WTC11 (cell line): ENCODE measurements around the gene ZNF763. TPM values are rescaled to one million over a fixed set of nuclear protein-coding genes. Genes with fewer than 3 reads are reported as not detected.

Experiments
- ATAC-seq: fragments of 200-7000 bp; cut with Tn5 transposase; 2 replicates; pipeline ENCODE4 v1.10.0; 2021; ENCODE audit warnings: mild to moderate bottlenecking, moderate library complexity
- CTCF ChIA-PET: fragments of 300-600 bp; sonication (Branson Sonifier 250); formaldehyde crosslinking; loops from one replicate; lab custom pipeline; 2021; ENCODE audit warnings: antibody characterized with exemption; lab: Charles Lee
- POLR2A ChIA-PET: fragments of 350-600 bp; sonication (Branson Sonifier 250); formaldehyde crosslinking; loops from one replicate; lab custom pipeline; 2021; ENCODE audit warnings: antibody characterized with exemption; lab: Charles Lee
- DNase-seq: peaks from one replicate; pipeline ENCODE4 v3.0.0; 2021; ENCODE audit warnings: low spot score
- H3K27ac Mint-ChIP-seq: 2 replicates; pipeline ENCODE4 v1.8.0; 2021; ENCODE audit warnings: mixed read lengths
- H3K27me3 Mint-ChIP-seq: 2 replicates; pipeline ENCODE4 v1.8.0; 2021; ENCODE audit warnings: low read depth, mild to moderate bottlenecking, moderate library complexity, mixed read lengths
- H3K36me3 Mint-ChIP-seq: 2 replicates; pipeline ENCODE4 v1.8.0; 2021; ENCODE audit warnings: mixed read lengths
- H3K4me1 Mint-ChIP-seq: 2 replicates; pipeline ENCODE4 v1.8.0; 2022; ENCODE audit warnings: mixed read lengths
- H3K4me3 Mint-ChIP-seq: 2 replicates; pipeline ENCODE4 v1.8.0; 2021; ENCODE audit warnings: mild to moderate bottlenecking, moderate library complexity, mixed read lengths
- H3K9me3 Mint-ChIP-seq: 2 replicates; pipeline ENCODE4 v1.8.0; 2021; ENCODE audit warnings: mixed read lengths
- CBFB ChIP-seq: sonication (generic); formaldehyde crosslinking; IDR thresholded peaks from 2 replicates; pipeline ENCODE4 v1.8.1; 2022; ENCODE audit warnings: mild to moderate bottlenecking, low read depth, missing genetic modification reagents
- CREM ChIP-seq: sonication (generic); formaldehyde crosslinking; IDR thresholded peaks from 2 replicates; pipeline ENCODE4 v1.8.1; 2022; ENCODE audit warnings: mild to moderate bottlenecking, missing genetic modification reagents, moderate library complexity
- ELF4 ChIP-seq: sonication (generic); formaldehyde crosslinking; IDR thresholded peaks from 2 replicates; pipeline ENCODE4 v1.8.1; 2022; ENCODE audit warnings: low read depth, mild to moderate bottlenecking, moderate library complexity, missing genetic modification reagents
- ERG ChIP-seq: fragments of 250-450 bp; sonication (Bioruptor Pico); IDR thresholded peaks from 2 replicates; pipeline ENCODE4 v1.8.0; 2021; ENCODE audit warnings: mild to moderate bottlenecking
- FOXJ3 ChIP-seq: sonication (generic); formaldehyde crosslinking; IDR thresholded peaks from 2 replicates; pipeline ENCODE4 v1.9.0; 2021; ENCODE audit warnings: missing genetic modification reagents, mild to moderate bottlenecking, borderline replicate concordance
- GABPB1 ChIP-seq: sonication (generic); formaldehyde crosslinking; IDR thresholded peaks from 2 replicates; pipeline ENCODE4 v1.8.1; 2023; ENCODE audit warnings: mild to moderate bottlenecking, missing genetic modification reagents
- GRHL2 ChIP-seq: fragments of 250-450 bp; sonication (Bioruptor Pico); IDR thresholded peaks from 2 replicates; pipeline ENCODE4 v1.8.0; 2022; ENCODE audit warnings: mild to moderate bottlenecking, moderate library complexity; ENCODE audit not compliant: insufficient replicate concordance, severe bottlenecking
- HMGA2 ChIP-seq: fragments of 250-450 bp; sonication (Bioruptor Pico); IDR thresholded peaks from 2 replicates; pipeline ENCODE4 v1.4.0; 2021; ENCODE audit warnings: mild to moderate bottlenecking, moderate library complexity
- IRF2 ChIP-seq: sonication (generic); formaldehyde crosslinking; IDR thresholded peaks from 2 replicates; pipeline ENCODE4 v1.8.0; 2022; ENCODE audit warnings: low read depth, missing genetic modification reagents, borderline replicate concordance
- NFE2L1 ChIP-seq: sonication (generic); formaldehyde crosslinking; IDR thresholded peaks from 2 replicates; pipeline ENCODE4 v1.8.1; 2023; ENCODE audit warnings: missing genetic modification reagents
- NFYB ChIP-seq: sonication (generic); formaldehyde crosslinking; conservative IDR thresholded peaks from 2 replicates; pipeline ENCODE4 v1.8.0; 2022; ENCODE audit warnings: low read depth, missing genetic modification reagents
- OVOL2 ChIP-seq: fragments of 250-450 bp; sonication (Bioruptor Pico); IDR thresholded peaks from 2 replicates; pipeline ENCODE4 v1.9.0; 2021; ENCODE audit warnings: mild to moderate bottlenecking, borderline replicate concordance
- SMAD3 ChIP-seq: sonication (generic); formaldehyde crosslinking; IDR thresholded peaks from 2 replicates; pipeline ENCODE4 v1.8.0; 2022; ENCODE audit warnings: missing genetic modification reagents, mild to moderate bottlenecking, borderline replicate concordance
- SMAD4 ChIP-seq: sonication (generic); formaldehyde crosslinking; IDR thresholded peaks from 2 replicates; pipeline ENCODE4 v1.8.0; 2022; ENCODE audit warnings: mild to moderate bottlenecking, missing genetic modification reagents
- SOX15 ChIP-seq: fragments of 250-450 bp; sonication (Bioruptor Pico); IDR thresholded peaks from 2 replicates; pipeline ENCODE4 v1.9.0; 2021; ENCODE audit warnings: mild to moderate bottlenecking
- STAT6 ChIP-seq: sonication (generic); formaldehyde crosslinking; conservative IDR thresholded peaks from 2 replicates; pipeline ENCODE4 v1.8.1; 2023; ENCODE audit warnings: mild to moderate bottlenecking, low read depth, missing genetic modification reagents, moderate library complexity
- TP53 ChIP-seq: sonication (generic); formaldehyde crosslinking; IDR thresholded peaks from 2 replicates; pipeline ENCODE4 v1.8.1; 2023; ENCODE audit warnings: mild to moderate bottlenecking, missing genetic modification reagents
- ZMAT4 ChIP-seq: fragments of 250-450 bp; sonication (Bioruptor Pico); IDR thresholded peaks from 2 replicates; pipeline ENCODE4 v1.9.0; 2021; ENCODE audit warnings: mild to moderate bottlenecking
- ZNF121 ChIP-seq: sonication (generic); formaldehyde crosslinking; IDR thresholded peaks from 2 replicates; pipeline ENCODE4 v1.8.0; 2023; ENCODE audit warnings: missing genetic modification reagents
- ZNF232 ChIP-seq: sonication (generic); formaldehyde crosslinking; IDR thresholded peaks from 2 replicates; pipeline ENCODE4 v1.8.0; 2022; ENCODE audit warnings: mild to moderate bottlenecking, missing genetic modification reagents
- ZNF396 ChIP-seq: fragments of 250-450 bp; sonication (Bioruptor Pico); IDR thresholded peaks from 2 replicates; pipeline ENCODE4 v1.8.0; 2021; ENCODE audit warnings: mild to moderate bottlenecking, moderate library complexity, borderline replicate concordance
- ZNF423 ChIP-seq: fragments of 250-450 bp; sonication (Bioruptor Pico); IDR thresholded peaks from 2 replicates; pipeline ENCODE4 v2.1.2; 2022; ENCODE audit warnings: mild to moderate bottlenecking, moderate library complexity
- total RNA-seq: library from RNA; stranded (reverse); gene quantifications from 3 replicates; pipeline ENCODE4 v1.2.3, GENCODE V29; 2021
- TF ChIP-seq, protein P1 (sequence below): sonication (generic); formaldehyde crosslinking; IDR thresholded peaks from 2 replicates; pipeline ENCODE4 v1.8.0; 2022; ENCODE audit warnings: mild to moderate bottlenecking, missing genetic modification reagents
- TF ChIP-seq, protein P2 (sequence below): fragments of 200-600 bp; IDR thresholded peaks from 2 replicates; pipeline ENCODE4 v1.8.0; 2022; ENCODE audit warnings: antibody characterized with exemption
- TF ChIP-seq, protein P3 (sequence below): fragments of 250-450 bp; sonication (Bioruptor Pico); IDR thresholded peaks from 2 replicates; pipeline ENCODE4 v1.9.0; 2021; ENCODE audit warnings: moderate library complexity, mild to moderate bottlenecking, inconsistent platforms, borderline replicate concordance

The ZNF763 gene
- total RNA-seq, 1 experiment from 2014 or later, result 2.9 TPM

DNA sequence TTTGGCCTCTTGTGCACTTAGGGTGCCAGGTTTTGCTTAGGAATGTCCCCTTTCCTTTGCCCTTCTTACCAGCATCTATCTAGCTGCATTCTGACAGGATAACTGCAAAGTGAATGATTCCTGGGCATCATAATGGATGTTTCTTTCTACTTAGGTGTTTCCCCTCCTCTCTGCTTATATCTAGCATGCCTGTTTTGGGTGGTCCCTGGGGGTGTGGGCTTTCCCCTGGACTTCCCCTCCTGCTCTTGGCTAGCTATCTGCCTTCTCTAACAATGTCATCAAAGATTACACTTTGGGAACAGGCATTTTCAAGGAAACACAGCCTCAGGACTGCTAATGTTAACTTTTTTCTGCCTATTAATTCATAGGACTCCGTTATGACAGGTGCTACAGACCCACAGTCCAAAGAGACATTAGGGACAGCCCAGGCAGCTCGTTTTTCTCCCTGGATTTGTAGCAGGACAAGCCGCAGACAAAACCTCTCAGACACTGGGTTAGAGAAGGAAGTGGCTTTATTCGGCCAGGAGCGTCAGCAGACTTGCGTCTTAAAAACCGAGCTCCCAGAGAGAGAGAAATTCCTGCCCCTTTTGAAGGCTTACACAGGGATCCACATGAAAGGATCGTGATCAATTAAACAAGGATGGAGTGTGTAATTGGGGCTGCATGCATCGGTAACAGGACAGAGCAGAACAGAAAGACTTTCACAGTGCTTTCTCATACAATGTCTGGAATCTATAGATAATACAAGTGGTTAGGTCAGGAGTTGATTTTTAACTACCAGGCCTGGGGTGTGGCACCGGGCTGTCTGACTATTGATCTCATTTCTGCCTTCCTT is 22.6 kb upstream of the ZNF763 start:
- no peak overlapping the region for H3K27ac Mint-ChIP-seq
- TF ChIP-seq FOXJ3 (CRISPR knock-in tag), result no peak
- TF ChIP-seq GABPB1 (CRISPR knock-in tag), result no peak
- TF ChIP-seq, protein P1, sequence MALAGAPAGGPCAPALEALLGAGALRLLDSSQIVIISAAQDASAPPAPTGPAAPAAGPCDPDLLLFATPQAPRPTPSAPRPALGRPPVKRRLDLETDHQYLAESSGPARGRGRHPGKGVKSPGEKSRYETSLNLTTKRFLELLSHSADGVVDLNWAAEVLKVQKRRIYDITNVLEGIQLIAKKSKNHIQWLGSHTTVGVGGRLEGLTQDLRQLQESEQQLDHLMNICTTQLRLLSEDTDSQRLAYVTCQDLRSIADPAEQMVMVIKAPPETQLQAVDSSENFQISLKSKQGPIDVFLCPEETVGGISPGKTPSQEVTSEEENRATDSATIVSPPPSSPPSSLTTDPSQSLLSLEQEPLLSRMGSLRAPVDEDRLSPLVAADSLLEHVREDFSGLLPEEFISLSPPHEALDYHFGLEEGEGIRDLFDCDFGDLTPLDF (CRISPR knock-in tag), result no peak
- TF ChIP-seq IRF2, result no peak
- TF ChIP-seq STAT6 (CRISPR knock-in tag), result no peak
- TF ChIP-seq ZMAT4 (CRISPR knock-in tag), result no peak
- no peak for TF ChIP-seq TP53 (CRISPR knock-in tag)
- no peak for TF ChIP-seq SMAD3 (CRISPR knock-in tag)
- no peak for TF ChIP-seq ELF4 (CRISPR knock-in tag)
- TF ChIP-seq ERG (CRISPR knock-in tag), result no peak
- no peak for TF ChIP-seq SOX15
- no peak for TF ChIP-seq HMGA2 (CRISPR knock-in tag)
- TF ChIP-seq CBFB, result no peak
- no peak for TF ChIP-seq NFE2L1 (CRISPR knock-in tag)
- no peak for TF ChIP-seq ZNF232 (CRISPR knock-in tag)
- TF ChIP-seq, protein P2, sequence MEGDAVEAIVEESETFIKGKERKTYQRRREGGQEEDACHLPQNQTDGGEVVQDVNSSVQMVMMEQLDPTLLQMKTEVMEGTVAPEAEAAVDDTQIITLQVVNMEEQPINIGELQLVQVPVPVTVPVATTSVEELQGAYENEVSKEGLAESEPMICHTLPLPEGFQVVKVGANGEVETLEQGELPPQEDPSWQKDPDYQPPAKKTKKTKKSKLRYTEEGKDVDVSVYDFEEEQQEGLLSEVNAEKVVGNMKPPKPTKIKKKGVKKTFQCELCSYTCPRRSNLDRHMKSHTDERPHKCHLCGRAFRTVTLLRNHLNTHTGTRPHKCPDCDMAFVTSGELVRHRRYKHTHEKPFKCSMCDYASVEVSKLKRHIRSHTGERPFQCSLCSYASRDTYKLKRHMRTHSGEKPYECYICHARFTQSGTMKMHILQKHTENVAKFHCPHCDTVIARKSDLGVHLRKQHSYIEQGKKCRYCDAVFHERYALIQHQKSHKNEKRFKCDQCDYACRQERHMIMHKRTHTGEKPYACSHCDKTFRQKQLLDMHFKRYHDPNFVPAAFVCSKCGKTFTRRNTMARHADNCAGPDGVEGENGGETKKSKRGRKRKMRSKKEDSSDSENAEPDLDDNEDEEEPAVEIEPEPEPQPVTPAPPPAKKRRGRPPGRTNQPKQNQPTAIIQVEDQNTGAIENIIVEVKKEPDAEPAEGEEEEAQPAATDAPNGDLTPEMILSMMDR, result no peak
- no peak for TF ChIP-seq NFYB (CRISPR knock-in tag)
- no peak for TF ChIP-seq ZNF121
- TF ChIP-seq GRHL2 (CRISPR knock-in tag), result no peak
- TF ChIP-seq, all 79 proteins: peak for 0
- Mint-ChIP-seq H3K27me3 (no peaks in the 10 kb centered on the region), H3K4me3 (no peak overlapping the region), H3K4me1 (no peaks in the 10 kb centered on the region), H3K9me3 (peaks cover 87% of the 10 kb centered on the region), H3K36me3 (peaks cover 92% of the 10 kb centered on the region)
- no peak for ATAC-seq
- DNase-seq, result no peak
- ChIA-PET POLR2A (no interaction called here), CTCF (interaction anchor here (2.3 kb wide), 1 partner anchor 18 kb away, joined by 15 read pairs; the partner anchor contains the start of gene ZNF700)

- no peak overlapping the region for H3K4me3 Mint-ChIP-seq
- H3K9me3 Mint-ChIP-seq, result peaks cover 89% of the 10 kb centered on the region
- POLR2A ChIA-PET, result no interaction called here
- H3K27me3 Mint-ChIP-seq, result no peaks in the 10 kb centered on the region
- CTCF ChIA-PET, result interaction anchor here (2.3 kb wide), 1 partner anchor 19 kb away, joined by 15 read pairs; the partner anchor contains the start of gene ZNF700
- ATAC-seq (no peak), DNase-seq (no peak)
- no peaks in the 10 kb centered on the region for H3K4me1 Mint-ChIP-seq
- no peak overlapping the region for H3K27ac Mint-ChIP-seq
- no peak for TF ChIP-seq CREM (CRISPR knock-in tag)
- no peak for TF ChIP-seq HMGA2 (CRISPR knock-in tag)
- no peak for TF ChIP-seq SMAD4 (CRISPR knock-in tag)
- no peak for TF ChIP-seq OVOL2
- TF ChIP-seq, protein P2, result no peak
- no peak for TF ChIP-seq ZNF232 (CRISPR knock-in tag)
- TF ChIP-seq GABPB1 (CRISPR knock-in tag), result no peak
- no peak for TF ChIP-seq ZNF396 (CRISPR knock-in tag)
- TF ChIP-seq ZNF423, result no peak
- TF ChIP-seq, protein P3, sequence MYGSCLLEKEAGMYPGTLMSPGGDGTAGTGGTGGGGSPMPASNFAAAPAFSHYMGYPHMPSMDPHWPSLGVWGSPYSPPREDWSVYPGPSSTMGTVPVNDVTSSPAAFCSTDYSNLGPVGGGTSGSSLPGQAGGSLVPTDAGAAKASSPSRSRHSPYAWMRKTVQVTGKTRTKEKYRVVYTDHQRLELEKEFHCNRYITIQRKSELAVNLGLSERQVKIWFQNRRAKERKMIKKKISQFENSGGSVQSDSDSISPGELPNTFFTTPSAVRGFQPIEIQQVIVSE, result no peak
- H3K36me3 Mint-ChIP-seq, result peaks cover 92% of the 10 kb centered on the region
Observed at GRCh38 chr19:11942843-11943108, 22.1 kb upstream of the ZNF763 start.
